ENCODE results near the gene CFAP97D2. TPM values are rescaled to one million over a fixed set of nuclear protein-coding genes. Genes with fewer than 3 reads are reported as not detected.

Gene CFAP97D2
- total and polyA plus RNA-seq, 2 of the 13 experiments (the other 11 are each of a cell fraction or from before 2014, with no cell fraction given), result not detected

- Histone ChIP-seq H3K9me3 (ENCODE audit: low read length) (no peaks in the 10 kb centered on the region; the same call in 1 of the 2 replicates), H3K4me2 (ENCODE audit: low read depth, low read length) (no peak overlapping the region), H3K27me3 (ENCODE audit: control insufficient read depth in 1 of 2, insufficient read depth in 2 of 2, low read length in 2 of 2) (peaks cover 5 to 41% of the 10 kb centered on the region in 2 experiments; a peak in 4 of 5 replicates), H3K36me3 (replicated peaks in 1 of 2; ENCODE audit: control insufficient read depth in 1 of 2, insufficient read depth in 2 of 2, low read length in 2 of 2) (no peaks in the 10 kb centered on the region), H3K4me1 (ENCODE audit: insufficient read depth, low read length) (peaks cover 6% of the 10 kb centered on the region), H3K27ac (ENCODE audit: extremely low read length, insufficient read depth, low read length) (no peak overlapping the region), H3K79me2 (ENCODE audit: insufficient read depth, low read length) (no peaks in the 10 kb centered on the region), H3K9ac (ENCODE audit: insufficient read depth, low read depth, low read length) (no peak overlapping the region), H4K20me1 (ENCODE audit: insufficient read depth, low read length) (no peaks in the 10 kb centered on the region), H2AFZ (ENCODE audit: low read length) (no peak overlapping the region), H3K4me3 (replicated peaks in 1 of 3; ENCODE audit: insufficient read depth in 1 of 3, low read depth in 2 of 3, low read length in 3 of 3) (no peak overlapping the region)
- DNase-seq (ENCODE audit: low spot score) (no peak), ATAC-seq (no peak), FAIRE-seq (no peak)
- ChIA-PET CTCF (ENCODE audit: low intra/inter-chr PET ratio, low total read pairs) (no interaction called here), POLR2A (no interaction called here)
- in situ Hi-C loops (cut with HindIII; ENCODE audit: extremely low pct_ligation_motif_present, low pct_unique_long_range_greater_than_20kb), result no loop called here
- intact Hi-C loops (cut with micrococcal nuclease; ENCODE audit: unreplicated experiment), result no loop called here
- TF ChIP-seq HCFC1 (IDR thresholded peaks at IDR 0.05; ENCODE audit: low read depth, low read length) (no peak), THAP11 (CRISPR knock-in tag; IDR thresholded peaks at IDR 0.05) (no peak), WIZ (CRISPR knock-in tag; IDR thresholded peaks at IDR 0.05) (no peak), ISL2 (CRISPR knock-in tag; IDR thresholded peaks at IDR 0.05) (no peak), CENPBD1 (CRISPR knock-in tag; IDR thresholded peaks at IDR 0.05; ENCODE audit: borderline replicate concordance, low read depth) (no peak), STAT5B (CRISPR knock-in tag; IDR thresholded peaks at IDR 0.05) (no peak), NFE2L1 (CRISPR knock-in tag; IDR thresholded peaks at IDR 0.05; ENCODE audit: borderline replicate concordance) (no peak)
- TF ChIP-seq, protein P1, sequence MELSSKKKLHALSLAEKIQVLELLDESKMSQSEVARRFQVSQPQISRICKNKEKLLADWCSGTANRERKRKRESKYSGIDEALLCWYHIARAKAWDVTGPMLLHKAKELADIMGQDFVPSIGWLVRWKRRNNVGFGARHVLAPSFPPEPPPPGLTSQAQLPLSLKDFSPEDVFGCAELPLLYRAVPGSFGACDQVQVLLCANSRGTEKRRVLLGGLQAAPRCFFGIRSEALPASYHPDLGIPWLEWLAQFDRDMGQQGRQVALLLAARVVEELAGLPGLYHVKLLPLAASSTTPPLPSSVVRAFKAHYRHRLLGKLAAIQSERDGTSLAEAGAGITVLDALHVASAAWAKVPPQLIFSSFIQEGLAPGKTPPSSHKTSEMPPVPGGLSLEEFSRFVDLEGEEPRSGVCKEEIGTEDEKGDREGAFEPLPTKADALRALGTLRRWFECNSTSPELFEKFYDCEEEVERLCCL (CRISPR knock-in tag; IDR thresholded peaks at IDR 0.05; ENCODE audit: borderline replicate concordance), result no peak
- WGBS (ENCODE audit: low lambda C conversion rate), result 9% methylated on average over 5 of the region's 5 CpGs
- BruUV-seq (replicated peaks), result no TSS peak
These were observed 11.6 kb upstream of the CFAP97D2 start for GRCh38 chr13:114167426-114167825.

All from HepG2 (cell line).